Keratinocyte (primary cell): Measurements from ENCODE around the gene CRP. TPM values are rescaled to one million over a fixed set of nuclear protein-coding genes. Genes with fewer than 3 reads are reported as not detected.

Source experiments
- DNase-seq: peaks from one replicate; pipeline ENCODE4 v3.0.0-alpha.2; 2011; ENCODE audit warnings: low read depth, missing footprints, low spot score
- FAIRE-seq: peaks from 2 replicates; lab custom pipeline; 2011; peaks lifted over from hg19 to GRCh38; lab: Jason Lieb, UNC
- H2AFZ ChIP-seq: 2 replicates; pipeline ENCODE4 v1.6.0; 2012; ENCODE audit warnings: low read length, control low read depth, inconsistent platforms; ENCODE audit not compliant: control insufficient read depth
- H3K27ac ChIP-seq: 2 replicates; pipeline ENCODE4 v1.5.1; 2011; ENCODE audit warnings: low read length; ENCODE audit not compliant: control insufficient read depth, insufficient read depth
- H3K27me3 ChIP-seq: 3 replicates; pipeline ENCODE4 v1.6.0; 2011; ENCODE audit warnings: low read length; ENCODE audit not compliant: control insufficient read depth, insufficient read depth; ENCODE audit errors: extremely low read depth
- H3K36me3 ChIP-seq, 2 experiments: 2 replicates in 1 of 2; 3 replicates in 1 of 2; pipeline ENCODE4 v1.5.1; 2011; ENCODE audit warnings: low read length in 2 of 2, mild to moderate bottlenecking in 1 of 2; ENCODE audit not compliant: control insufficient read depth in 2 of 2, insufficient read depth in 2 of 2; ENCODE audit errors: extremely low read depth in 1 of 2
- H3K4me1 ChIP-seq: 3 replicates; pipeline ENCODE4 v1.5.1; 2011; ENCODE audit warnings: low read length; ENCODE audit not compliant: control insufficient read depth, insufficient read depth; ENCODE audit errors: extremely low read depth
- H3K4me2 ChIP-seq: 3 replicates; pipeline ENCODE4 v1.6.0; 2011; ENCODE audit warnings: low read depth, low read length; ENCODE audit not compliant: control insufficient read depth, insufficient read depth; ENCODE audit errors: extremely low read depth
- H3K4me3 ChIP-seq, 3 experiments: fragments of 200-600 bp in 1 of 3; sonication (generic) in 1 of 3; 2 replicates in 2 of 3; 3 replicates in 1 of 3; pipeline ENCODE4 v1.5.1; 2011 to 2016; ENCODE audit warnings: low read length in 3 of 3, mild to moderate bottlenecking in 3 of 3, control low read depth in 2 of 3, inconsistent platforms in 1 of 3, low read depth in 1 of 3, mixed read lengths in 1 of 3, mixed run types in 1 of 3, moderate library complexity in 1 of 3; ENCODE audit not compliant: control insufficient read depth in 2 of 3, insufficient read depth in 2 of 3; ENCODE audit errors: extremely low read depth in 1 of 3
- H3K79me2 ChIP-seq: 2 replicates; pipeline ENCODE4 v1.6.0; 2012; ENCODE audit warnings: low read length; ENCODE audit not compliant: control insufficient read depth, insufficient read depth
- H3K9ac ChIP-seq: 3 replicates; pipeline ENCODE4 v1.6.0; 2011; ENCODE audit warnings: low read length; ENCODE audit not compliant: control insufficient read depth, insufficient read depth; ENCODE audit errors: extremely low read depth
- H3K9me1 ChIP-seq: 3 replicates; pipeline ENCODE4 v1.6.0; 2011; ENCODE audit warnings: low read length; ENCODE audit not compliant: control insufficient read depth, insufficient read depth; ENCODE audit errors: extremely low read depth
- H3K9me3 ChIP-seq: 2 replicates; pipeline ENCODE4 v1.5.1; 2012; ENCODE audit warnings: low read depth, low read length; ENCODE audit not compliant: control insufficient read depth
- H4K20me1 ChIP-seq: 3 replicates; pipeline ENCODE4 v1.6.0; 2011; ENCODE audit warnings: low read length; ENCODE audit not compliant: control insufficient read depth, insufficient read depth; ENCODE audit errors: extremely low read depth
- CTCF ChIP-seq, 3 experiments: IDR thresholded peaks in 1 of 3; conservative IDR thresholded peaks in 1 of 3; optimal IDR thresholded peaks in 1 of 3; 2 replicates in 2 of 3; 3 replicates in 1 of 3; pipeline versions ENCODE3 to v1.5.1; 2011; ENCODE audit warnings: low read length in 3 of 3, mild to moderate bottlenecking in 3 of 3, moderate library complexity in 2 of 3, control low read depth in 1 of 3, inconsistent platforms in 1 of 3; ENCODE audit not compliant: insufficient read depth in 2 of 3; ENCODE audit errors: extremely low read depth in 1 of 3
- EZH2 ChIP-seq: IDR thresholded peaks from one replicate; pipeline ENCODE4 v1.6.1; 2012; ENCODE audit warnings: inconsistent platforms, mild to moderate bottlenecking, low read length, moderate library complexity
- dilution Hi-C: fragments of 300-500 bp; cut with MboI; formaldehyde crosslinking; loops from one replicate; pipeline ENCODE4 v1.7.0; 2020; ENCODE audit warnings: low sequenced_read_pairs; ENCODE audit not compliant: extremely low pct_ligation_motif_present
- polyA plus RNA-seq, 5 experiments: library from polyadenylated mRNA; depleted of rRNA in 3 of 5; stranded (reverse) in 3 of 5; stranded (forward) in 1 of 5; unstranded in 1 of 5; fragments of >200 nt; gene quantifications; 1 replicate in 1 of 5; 2 replicates in 3 of 5; 3 replicates in 1 of 5; pipeline versions ENCODE4 v1.2.1 to v1.2.3, GENCODE V29; 2011 to 2012; ENCODE audit warnings: missing spikeins in 2 of 5, low read depth in 1 of 5, low replicate concordance in 1 of 5

CRP gene
- polyA plus RNA-seq, 1 donor (not counting 4 experiments of a cell fraction or from before 2014, with no cell fraction given): not detected

- no peak overlapping the region for H3K4me3 ChIP-seq
- no peaks in the 10 kb centered on the region for H3K36me3 ChIP-seq
- no peaks in the 10 kb centered on the region for H3K79me2 ChIP-seq
- H3K27ac ChIP-seq: no peak overlapping the region
- H3K9ac ChIP-seq: no peak overlapping the region
- no peaks in the 10 kb centered on the region for H4K20me1 ChIP-seq
- H3K27me3 ChIP-seq: no peaks in the 10 kb centered on the region
- FAIRE-seq (no peak), DNase-seq (no peak)
- H2AFZ ChIP-seq: no peak overlapping the region
- no peaks in the 10 kb centered on the region for H3K4me1 ChIP-seq
- TF ChIP-seq CTCF (optimal IDR thresholded peaks at IDR 0.05 in 1 of 3, IDR thresholded peaks at IDR 0.05 in 1 of 3, conservative IDR thresholded peaks at IDR 0.05 in 1 of 3; ENCODE audit: extremely low read depth in 1 of 3, insufficient read depth in 2 of 3, low read length in 3 of 3) (no peak), EZH2 (no peak)
- dilution Hi-C loops: no loop called here
- no peaks in the 10 kb centered on the region for H3K9me3 ChIP-seq
- no peak overlapping the region for H3K4me2 ChIP-seq
- no peaks in the 10 kb centered on the region for H3K9me1 ChIP-seq
Measured at GRCh38 chr1:159686599-159687299, 27.6 kb downstream of the CRP start.

DNA sequence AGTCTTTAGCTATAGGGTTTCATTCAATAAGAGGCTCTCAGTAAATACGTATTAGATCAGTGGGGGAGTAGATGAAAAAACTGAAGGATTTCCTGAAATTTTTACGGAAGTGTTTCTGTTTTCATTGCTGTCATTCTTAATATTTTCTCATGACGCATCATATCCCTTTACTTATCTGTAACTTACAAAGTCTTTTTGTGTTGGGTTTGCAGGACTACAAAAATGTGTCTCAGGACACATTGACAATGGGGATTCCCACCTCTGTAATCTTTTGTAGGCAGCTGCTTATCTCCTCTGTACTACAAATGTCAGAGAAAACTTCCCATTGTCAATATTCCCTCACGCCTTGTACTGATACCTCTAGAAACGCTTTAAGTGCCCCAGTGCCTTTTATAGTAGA is 35.5 kb downstream of the CRP start:
- H3K4me1 ChIP-seq: no peaks in the 10 kb centered on the region
- no peak overlapping the region for H3K4me3 ChIP-seq
- H2AFZ ChIP-seq: no peak overlapping the region
- DNase-seq (no peak), FAIRE-seq (no peak)
- no peak overlapping the region for H3K27ac ChIP-seq
- no peak for TF ChIP-seq EZH2
- no peak for TF ChIP-seq CTCF (optimal IDR thresholded peaks at IDR 0.05 in 1 of 3, IDR thresholded peaks at IDR 0.05 in 1 of 3, conservative IDR thresholded peaks at IDR 0.05 in 1 of 3; ENCODE audit: extremely low read depth in 1 of 3, insufficient read depth in 2 of 3, low read length in 3 of 3)
- H3K9ac ChIP-seq: no peak overlapping the region
- H3K9me1 ChIP-seq: no peaks in the 10 kb centered on the region
- dilution Hi-C loops: no loop called here
- H3K79me2 ChIP-seq: no peaks in the 10 kb centered on the region
- H3K36me3 ChIP-seq: no peaks in the 10 kb centered on the region
- no peaks in the 10 kb centered on the region for H4K20me1 ChIP-seq
- H3K4me2 ChIP-seq: no peak overlapping the region
- no peaks in the 10 kb centered on the region for H3K9me3 ChIP-seq
- no peaks in the 10 kb centered on the region for H3K27me3 ChIP-seq
